Spleen (tissue), 7 donors: ENCODE measurements around the gene MTPN.

Source experiments
- CTCF ChIP-seq, 11 experiments: fragments of 200-600 bp in 7 of 11; fragments of 450-650 bp in 4 of 11; sonication (generic) in 4 of 11; IDR thresholded peaks in 8 of 11; conservative IDR thresholded peaks in 3 of 11; 1 replicate in 7 of 11; 2 replicates in 4 of 11; pipeline versions ENCODE4 v1.4.0 to v1.8.0; 2016 to 2021; ENCODE audit warnings: antibody characterized with exemption in 11 of 11, inconsistent platforms in 4 of 11, mild to moderate bottlenecking in 1 of 11
- POLR2A ChIP-seq, 3 donors: fragments of 450-650 bp; IDR thresholded peaks; one replicate each; pipeline ENCODE4 v1.5.1; 2017; ENCODE audit warnings: antibody characterized with exemption in 3 of 3, mild to moderate bottlenecking in 1 of 3
- POLR2AphosphoS5 ChIP-seq, 3 donors: sonication (generic); formaldehyde crosslinking; IDR thresholded peaks; one replicate each; pipeline ENCODE4 v1.5.1; 2017; ENCODE audit warnings: antibody characterized with exemption in 3 of 3
- donor health status: DM: no; HTN: no; CAD: no; lungs with moderate emphysema.
- donor health status: DM: no; HTN: no; CAD: no.
- donor health status: DM: no; HTN: no; CAD: no.

- TF ChIP-seq POLR2A (IDR thresholded peaks at IDR 0.05) (no peak), CTCF (IDR thresholded peaks at IDR 0.05 in 8 of 11, conservative IDR thresholded peaks at IDR 0.05 in 3 of 11) (no peak), POLR2AphosphoS5 (IDR thresholded peaks at IDR 0.05) (no peak)
Observed at GRCh38 chr7:135936497-135937217, 40.5 kb downstream of the MTPN start.
